IMR-90 (cell line): Measurements from ENCODE around the gene OST4. TPM values are rescaled to one million over a fixed set of nuclear protein-coding genes. Genes with fewer than 3 reads are reported as not detected.

Experiments used
- ATAC-seq: fragments of 200-7000 bp; cut with Tn5 transposase; 2 replicates; pipeline ENCODE4 v1.9.1; 2020; ENCODE audit warnings: low read depth, mild to moderate bottlenecking, moderate library complexity
- BruUV-seq: library from RNA; stranded (reverse); fragments of 400-500 nt; replicated peaks from 2 replicates; lab custom pipeline; 2021; lab: Mats Ljungman, UMichigan
- CTCF ChIA-PET: fragments of 300-600 bp; formaldehyde crosslinking; extraction: SDS; loops from one replicate; lab custom pipeline; 2021; ENCODE audit warnings: antibody characterized with exemption; lab: Yijun Ruan, JAX
- POLR2A ChIA-PET: fragments of 300-600 bp; sonication (Branson Sonifier 250); formaldehyde crosslinking; loops from one replicate; lab custom pipeline; 2022; ENCODE audit warnings: antibody characterized with exemption; ENCODE audit not compliant: unreplicated experiment; lab: Charles Lee
- DNase-seq: peaks from one replicate; pipeline ENCODE4 v3.0.0; 2013
- H2AFZ ChIP-seq: replicated peaks from 2 replicates; pipeline ENCODE3; 2013; ENCODE audit warnings: low read length, mild to moderate bottlenecking; ENCODE audit not compliant: poor library complexity
- H2AK5ac ChIP-seq: 2 replicates; pipeline ENCODE4 v1.6.1; 2013; ENCODE audit warnings: low read depth, low read length, inconsistent platforms
- H2AK9ac ChIP-seq: replicated peaks from 2 replicates; pipeline ENCODE3; 2013; ENCODE audit warnings: mild to moderate bottlenecking, low read depth, low read length, moderate library complexity; ENCODE audit not compliant: poor library complexity
- H2BK120ac ChIP-seq: 2 replicates; pipeline ENCODE4 v1.6.1; 2013; ENCODE audit warnings: low read depth, low read length, inconsistent platforms
- H2BK15ac ChIP-seq: 3 replicates; pipeline ENCODE4 v1.6.1; 2013; ENCODE audit warnings: low read depth, low read length, inconsistent platforms
- H2BK20ac ChIP-seq: 2 replicates; pipeline ENCODE4 v1.6.1; 2013; ENCODE audit warnings: low read depth, mild to moderate bottlenecking, inconsistent platforms, low read length, moderate library complexity
- H2BK5ac ChIP-seq: 2 replicates; pipeline ENCODE4 v1.6.1; 2013; ENCODE audit warnings: mild to moderate bottlenecking, low read depth, low read length, inconsistent platforms; ENCODE audit not compliant: poor library complexity, severe bottlenecking
- H3K14ac ChIP-seq: replicated peaks from 2 replicates; pipeline ENCODE4 v1.6.1; 2013; ENCODE audit warnings: low read depth, low read length, inconsistent platforms
- H3K18ac ChIP-seq: 2 replicates; pipeline ENCODE4 v1.6.1; 2013; ENCODE audit warnings: low read depth, low read length, control low read depth
- H3K23ac ChIP-seq: 2 replicates; pipeline ENCODE4 v1.6.1; 2013; ENCODE audit warnings: low read depth, low read length, inconsistent platforms
- H3K27ac ChIP-seq: 2 replicates; pipeline ENCODE4 v1.5.1; 2013; ENCODE audit warnings: mild to moderate bottlenecking, control low read depth, low read length; ENCODE audit not compliant: insufficient read depth
- H3K27me3 ChIP-seq: 2 replicates; pipeline ENCODE4 v1.6.1; 2013; ENCODE audit warnings: low read length; ENCODE audit not compliant: control insufficient read depth, insufficient read depth
- H3K36me3 ChIP-seq: 2 replicates; pipeline ENCODE4 v1.6.1; 2013; ENCODE audit warnings: low read length, mixed read lengths; ENCODE audit not compliant: control insufficient read depth, insufficient read depth
- H3K4ac ChIP-seq: 2 replicates; pipeline ENCODE4 v1.6.1; 2013; ENCODE audit warnings: low read depth, low read length, inconsistent platforms
- H3K4me1 ChIP-seq: 2 replicates; pipeline ENCODE4 v1.6.1; 2013; ENCODE audit warnings: low read length, mixed read lengths; ENCODE audit not compliant: control insufficient read depth, insufficient read depth
- H3K4me2 ChIP-seq: 2 replicates; pipeline ENCODE4 v1.6.1; 2013; ENCODE audit warnings: low read depth, mild to moderate bottlenecking, control low read depth, low read length, moderate library complexity
- H3K4me3 ChIP-seq: 2 replicates; pipeline ENCODE4 v1.5.1; 2013; ENCODE audit warnings: low read depth, mild to moderate bottlenecking, control low read depth, low read length, moderate library complexity; ENCODE audit not compliant: insufficient read depth
- H3K56ac ChIP-seq: 2 replicates; pipeline ENCODE4 v1.6.1; 2013; ENCODE audit warnings: low read length, inconsistent platforms; ENCODE audit not compliant: insufficient read depth; ENCODE audit errors: extremely low read depth
- H3K79me1 ChIP-seq, 2 experiments: 2 replicates each; pipeline ENCODE4 v1.6.1; 2013; ENCODE audit warnings: low read length in 2 of 2, inconsistent platforms in 1 of 2, low read depth in 1 of 2
- H3K9ac ChIP-seq: 2 replicates; pipeline ENCODE4 v1.6.1; 2013; ENCODE audit warnings: low read depth, low read length, control low read depth
- H3K9me1 ChIP-seq: 2 replicates; pipeline ENCODE4 v1.6.1; 2013; ENCODE audit warnings: low read length, inconsistent platforms; ENCODE audit not compliant: insufficient read depth
- H3K9me3 ChIP-seq: 2 replicates; pipeline ENCODE4 v1.6.1; 2013; ENCODE audit warnings: low read length; ENCODE audit not compliant: control insufficient read depth, insufficient read depth
- H4K20me1 ChIP-seq: 2 replicates; pipeline ENCODE4 v1.6.1; 2013; ENCODE audit warnings: low read length, inconsistent platforms; ENCODE audit not compliant: insufficient read depth
- H4K5ac ChIP-seq: 2 replicates; pipeline ENCODE4 v1.6.1; 2013; ENCODE audit warnings: mild to moderate bottlenecking, low read depth, low read length, control low read depth
- H4K8ac ChIP-seq, 2 experiments: 2 replicates each; pipeline ENCODE4 v1.6.1; 2013; ENCODE audit warnings: low read depth in 2 of 2, low read length in 2 of 2, control low read depth in 1 of 2, inconsistent platforms in 1 of 2
- H4K91ac ChIP-seq: 2 replicates; pipeline ENCODE4 v1.6.1; 2013; ENCODE audit warnings: low read depth, low read length, inconsistent platforms; ENCODE audit not compliant: insufficient read depth
- BHLHE40 ChIP-seq: fragments of 150-350 bp; IDR thresholded peaks from 2 replicates; pipeline ENCODE4 v1.6.1; 2016; ENCODE audit warnings: mild to moderate bottlenecking, low read depth, low read length
- FOS ChIP-seq: fragments of 150-350 bp; IDR thresholded peaks from 2 replicates; pipeline ENCODE4 v1.6.1; 2016; ENCODE audit warnings: low read depth, low read length
- MAFK ChIP-seq: IDR thresholded peaks from 2 replicates; pipeline ENCODE4 v1.6.1; 2012; ENCODE audit warnings: low read depth, low read length, improper control_type of control experiment
- MAZ ChIP-seq: IDR thresholded peaks from 2 replicates; pipeline ENCODE4 v1.6.1; 2012; ENCODE audit warnings: low read depth, mild to moderate bottlenecking, low read length, improper control_type of control experiment, moderate library complexity, borderline replicate concordance
- SMC3 ChIP-seq: fragments of 150-350 bp; IDR thresholded peaks from 2 replicates; pipeline ENCODE4 v1.6.1; 2016; ENCODE audit warnings: low read depth, mild to moderate bottlenecking, antibody characterized with exemption, low read length, moderate library complexity
- WGBS, 2 experiments: methylation state at CpG; one replicate each; pipeline versions ENCODE4 v1.1.5 to v1.1.7; 2013; ENCODE audit warnings: missing lambda C conversion rate in 2 of 2; ENCODE audit not compliant: insufficient read length in 1 of 2; ENCODE audit errors: extremely low coverage in 2 of 2; 5-methylcytosine and 5-hydroxymethylcytosine counted together
- dilution Hi-C: fragments of 300-500 bp; cut with HindIII; formaldehyde crosslinking; loops from one replicate; pipeline ENCODE4 v1.14.3; 2018; ENCODE audit warnings: low sequenced_read_pairs; ENCODE audit not compliant: unreplicated experiment
- in situ Hi-C: fragments of 300-500 bp; cut with MboI; formaldehyde crosslinking; loops from 3 replicates; pipeline ENCODE4 v1.14.3; 2019; ENCODE audit warnings: low sequenced_read_pairs, inconsistent platforms, mixed read lengths
- intact Hi-C: fragments of 100-400 bp; cut with micrococcal nuclease; formaldehyde crosslinking; loops from 2 replicates; pipeline ENCODE4 v1.10.0; 2022
- polyA plus RNA-seq, 3 experiments: library from polyadenylated mRNA; depleted of rRNA; stranded (reverse); fragments of >200 nt; gene quantifications; 2 replicates each; pipeline ENCODE4 v1.2.3, GENCODE V29; 2012; ENCODE audit warnings: low replicate concordance in 1 of 3
- total RNA-seq: library from RNA; depleted of rRNA; stranded (reverse); fragments of >200 nt; gene quantifications from 2 replicates; pipeline ENCODE4 v1.2.3, GENCODE V29; 2012
- TF ChIP-seq, protein P1 (sequence below): conservative IDR thresholded peaks from 2 replicates; pipeline ENCODE4 v1.5.1; 2012; ENCODE audit warnings: mild to moderate bottlenecking, low read depth, low read length, improper control_type of control experiment

Gene OST4
- total and polyA plus RNA-seq, 2 of the 4 experiments (the other 2 are of a cell fraction): 386 to 806 TPM

DNA sequence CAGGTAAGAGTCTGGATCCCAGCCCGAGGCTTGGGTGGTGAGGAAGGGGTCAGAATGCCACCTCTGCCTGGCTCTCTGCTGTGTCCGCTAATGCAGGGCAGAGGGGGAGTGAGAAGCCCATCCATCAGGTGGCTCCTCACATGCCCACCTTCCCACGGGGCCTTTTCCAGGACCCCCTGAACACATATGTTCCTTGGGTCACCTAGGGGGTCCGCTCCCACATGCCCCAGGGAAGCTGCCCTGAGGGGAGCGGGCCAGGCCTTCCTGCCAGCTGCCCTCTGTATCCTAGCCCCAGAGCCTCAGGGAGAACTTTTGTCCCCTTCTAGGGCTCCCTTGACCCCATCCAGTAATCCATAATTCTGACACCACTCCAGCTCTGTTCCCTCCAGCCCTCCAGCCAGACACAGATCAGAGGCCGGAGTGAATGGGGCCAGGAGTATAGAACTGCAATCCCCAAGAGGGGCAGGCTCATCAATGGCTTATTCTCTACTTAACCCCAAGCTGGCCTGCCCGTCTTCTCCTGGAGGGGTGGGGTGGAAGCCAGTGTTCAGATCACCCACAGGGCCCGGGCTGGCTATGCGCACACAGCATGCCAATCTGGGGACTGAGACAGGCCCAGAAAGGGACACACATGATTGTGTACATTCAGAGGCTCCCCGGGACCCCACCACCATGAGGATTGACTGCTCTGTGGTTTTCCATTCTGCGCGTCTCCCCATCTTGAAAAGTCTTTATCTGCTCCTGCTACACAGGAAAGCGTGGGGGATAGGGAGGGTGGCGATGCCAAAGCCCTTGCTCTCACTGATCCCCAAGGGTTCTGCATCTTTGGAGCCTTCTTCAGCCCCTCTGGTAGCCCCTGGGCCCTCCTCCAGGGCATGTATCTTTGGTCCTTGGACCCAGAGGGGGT, 8.0 kb upstream of the OST4 start:
- WGBS, 2 experiments: no CpG with 5 or more reads among the region's 14 CpGs
- no peak for DNase-seq

More for the DNA sequence above, 8.0 kb upstream of the OST4 start:
- CTCF ChIA-PET: no interaction called here
- H2BK20ac ChIP-seq: peak overlapping the region; percentile 27
- peak overlapping the region; percentile 98 for H3K27ac ChIP-seq
- H3K9me1 ChIP-seq: peaks cover 11% of the 10 kb centered on the region; the same call in 1 of the 2 replicates
- H2BK5ac ChIP-seq: peak overlapping the region; percentile 91
- dilution Hi-C loops: no loop called here
- in situ Hi-C loops: no loop called here
- peak overlapping the region; percentile 98 for H3K4me2 ChIP-seq
- H2BK15ac ChIP-seq: no peak overlapping the region; the same call in 2 of the 3 replicates
- peak overlapping the region; percentile 80 for H4K91ac ChIP-seq
- peaks cover 3 to 52% of the 10 kb centered on the region in 2 experiments; a peak in 3 of 4 replicates for H3K79me1 ChIP-seq
- no TSS peak for BruUV-seq
- H3K9ac ChIP-seq: peak overlapping the region; percentile 97
- peak overlapping the region; percentile 85 to 92 for H4K8ac ChIP-seq
- H3K4me1 ChIP-seq: peaks cover 25% of the 10 kb centered on the region
- peak overlapping the region; percentile 89 for H3K4ac ChIP-seq
- intact Hi-C loops: no loop called here
- H3K9me3 ChIP-seq: no peaks in the 10 kb centered on the region
- peaks cover 26% of the 10 kb centered on the region; the same call in 1 of the 2 replicates for H3K36me3 ChIP-seq
- H2AK5ac ChIP-seq: peak overlapping the region; percentile 89
- H2AFZ ChIP-seq: peak overlapping the region; percentile 83
- H3K4me3 ChIP-seq: peak overlapping the region; percentile 82
- no peaks in the 10 kb centered on the region for H3K27me3 ChIP-seq
- H3K14ac ChIP-seq: peak overlapping the region; percentile 82
- H3K18ac ChIP-seq: peak overlapping the region; percentile 93
- peaks cover 14% of the 10 kb centered on the region for H4K20me1 ChIP-seq
- H2BK120ac ChIP-seq: peak overlapping the region; percentile 36
- POLR2A ChIA-PET: interaction anchor here (0.6 kb wide), 1 partner anchor 46 kb away, joined by 11 read pairs; no protein-coding TSS in a partner anchor
- ATAC-seq: peak; percentile 2
- no peak for TF ChIP-seq MAZ
- TF ChIP-seq, protein P1, sequence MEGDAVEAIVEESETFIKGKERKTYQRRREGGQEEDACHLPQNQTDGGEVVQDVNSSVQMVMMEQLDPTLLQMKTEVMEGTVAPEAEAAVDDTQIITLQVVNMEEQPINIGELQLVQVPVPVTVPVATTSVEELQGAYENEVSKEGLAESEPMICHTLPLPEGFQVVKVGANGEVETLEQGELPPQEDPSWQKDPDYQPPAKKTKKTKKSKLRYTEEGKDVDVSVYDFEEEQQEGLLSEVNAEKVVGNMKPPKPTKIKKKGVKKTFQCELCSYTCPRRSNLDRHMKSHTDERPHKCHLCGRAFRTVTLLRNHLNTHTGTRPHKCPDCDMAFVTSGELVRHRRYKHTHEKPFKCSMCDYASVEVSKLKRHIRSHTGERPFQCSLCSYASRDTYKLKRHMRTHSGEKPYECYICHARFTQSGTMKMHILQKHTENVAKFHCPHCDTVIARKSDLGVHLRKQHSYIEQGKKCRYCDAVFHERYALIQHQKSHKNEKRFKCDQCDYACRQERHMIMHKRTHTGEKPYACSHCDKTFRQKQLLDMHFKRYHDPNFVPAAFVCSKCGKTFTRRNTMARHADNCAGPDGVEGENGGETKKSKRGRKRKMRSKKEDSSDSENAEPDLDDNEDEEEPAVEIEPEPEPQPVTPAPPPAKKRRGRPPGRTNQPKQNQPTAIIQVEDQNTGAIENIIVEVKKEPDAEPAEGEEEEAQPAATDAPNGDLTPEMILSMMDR: no peak
- TF ChIP-seq FOS: no peak
- no peak for TF ChIP-seq SMC3
- TF ChIP-seq BHLHE40: no peak
- TF ChIP-seq MAFK: no peak
- peak overlapping the region; percentile 78 for H3K56ac ChIP-seq
- peak overlapping the region; percentile 94 for H2AK9ac ChIP-seq
- peak overlapping the region; percentile 86 for H3K23ac ChIP-seq
- peak overlapping the region; percentile 84 for H4K5ac ChIP-seq
